Nephron progenitor cell (in vitro differentiated cells): Measurements from ENCODE around the gene SRA1.
A peak's percentile ranks its signal among the peaks of the same experiment; 100 is the strongest.

ENCODE experiments used
- DNase-seq: peaks from one replicate; pipeline ENCODE4 v3.0.0; 2021
- H3K27ac Mint-ChIP-seq: 2 replicates; pipeline ENCODE4 v1.8.0; 2021; ENCODE audit warnings: mild to moderate bottlenecking, moderate library complexity, mixed read lengths
- H3K27me3 Mint-ChIP-seq: 2 replicates; pipeline ENCODE4 v1.8.0; 2021; ENCODE audit warnings: mild to moderate bottlenecking, low read depth, mixed read lengths; ENCODE audit not compliant: poor library complexity
- H3K36me3 Mint-ChIP-seq: 2 replicates; pipeline ENCODE4 v1.8.0; 2021; ENCODE audit warnings: low read depth, mixed read lengths
- H3K4me1 Mint-ChIP-seq: 2 replicates; pipeline ENCODE4 v1.8.0; 2021; ENCODE audit warnings: mixed read lengths
- H3K4me3 Mint-ChIP-seq: 2 replicates; pipeline ENCODE4 v1.8.0; 2021; ENCODE audit warnings: mild to moderate bottlenecking, moderate library complexity, mixed read lengths
- H3K9me3 Mint-ChIP-seq: 2 replicates; pipeline ENCODE4 v1.8.0; 2021; ENCODE audit warnings: mild to moderate bottlenecking, moderate library complexity, mixed read lengths
- TF ChIP-seq, protein P1 (sequence below): fragments of 200-600 bp; sonication (generic); IDR thresholded peaks from 2 replicates; pipeline ENCODE4 v1.5.0; 2021; ENCODE audit warnings: antibody characterized with exemption

Gene SRA1

GRCh38 chr5:140565024-140565779 is 7.9 kb upstream of the SRA1 start:
- Mint-ChIP-seq H3K27me3 (no peaks in the 10 kb centered on the region), H3K36me3 (peaks cover 11% of the 10 kb centered on the region)
- DNase-seq: no peak

GRCh38 chr5:140564196-140565023 is 7.1 kb upstream of the SRA1 start, which contains the start of the genes APBB3 and SLC35A4:
APBB3 (minus strand) TSS chr5:140564598; CDS start chr5:140564245, 353 bp downstream.
SLC35A4 (plus strand) TSS chr5:140564828; CDS start chr5:140567170, 2,342 bp downstream.
- Mint-ChIP-seq H3K4me3 (peak within 1 kb of the TSS; percentile 94), H3K27ac (peak within 1 kb of the TSS; percentile 70), H3K36me3 (peaks cover 11% of the 10 kb centered on the region), H3K9me3 (no peaks in the 10 kb centered on the region), H3K4me1 (peaks cover 34% of the 10 kb centered on the region), H3K27me3 (no peaks in the 10 kb centered on the region)
- DNase-seq: peak; percentile 90
- TF ChIP-seq, protein P1, sequence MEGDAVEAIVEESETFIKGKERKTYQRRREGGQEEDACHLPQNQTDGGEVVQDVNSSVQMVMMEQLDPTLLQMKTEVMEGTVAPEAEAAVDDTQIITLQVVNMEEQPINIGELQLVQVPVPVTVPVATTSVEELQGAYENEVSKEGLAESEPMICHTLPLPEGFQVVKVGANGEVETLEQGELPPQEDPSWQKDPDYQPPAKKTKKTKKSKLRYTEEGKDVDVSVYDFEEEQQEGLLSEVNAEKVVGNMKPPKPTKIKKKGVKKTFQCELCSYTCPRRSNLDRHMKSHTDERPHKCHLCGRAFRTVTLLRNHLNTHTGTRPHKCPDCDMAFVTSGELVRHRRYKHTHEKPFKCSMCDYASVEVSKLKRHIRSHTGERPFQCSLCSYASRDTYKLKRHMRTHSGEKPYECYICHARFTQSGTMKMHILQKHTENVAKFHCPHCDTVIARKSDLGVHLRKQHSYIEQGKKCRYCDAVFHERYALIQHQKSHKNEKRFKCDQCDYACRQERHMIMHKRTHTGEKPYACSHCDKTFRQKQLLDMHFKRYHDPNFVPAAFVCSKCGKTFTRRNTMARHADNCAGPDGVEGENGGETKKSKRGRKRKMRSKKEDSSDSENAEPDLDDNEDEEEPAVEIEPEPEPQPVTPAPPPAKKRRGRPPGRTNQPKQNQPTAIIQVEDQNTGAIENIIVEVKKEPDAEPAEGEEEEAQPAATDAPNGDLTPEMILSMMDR: no peak

More at GRCh38 chr5:140565024-140565779, 7.9 kb upstream of the SRA1 start:
- H3K4me3 Mint-ChIP-seq: peak overlapping the region; percentile 94
- no peaks in the 10 kb centered on the region for H3K9me3 Mint-ChIP-seq
- TF ChIP-seq, protein P1: no peak
- H3K27ac Mint-ChIP-seq: peak overlapping the region; percentile 70
- peaks cover 34% of the 10 kb centered on the region for H3K4me1 Mint-ChIP-seq

- no peaks in the 10 kb centered on the region for H3K27me3 Mint-ChIP-seq
- H3K9me3 Mint-ChIP-seq: no peaks in the 10 kb centered on the region
- peak overlapping the region; percentile 41 for H3K27ac Mint-ChIP-seq
- TF ChIP-seq, protein P1: no peak
- peak overlapping the region; percentile 94 for H3K4me3 Mint-ChIP-seq
- no peak for DNase-seq
- peaks cover 11% of the 10 kb centered on the region for H3K36me3 Mint-ChIP-seq
- H3K4me1 Mint-ChIP-seq: peaks cover 34% of the 10 kb centered on the region
These were observed 6.3 kb upstream of the SRA1 start for GRCh38 chr5:140563596-140563995.

- H3K36me3 Mint-ChIP-seq: peaks cover 5% of the 10 kb centered on the region
- H3K27me3 Mint-ChIP-seq: no peaks in the 10 kb centered on the region
- peaks cover 43% of the 10 kb centered on the region for H3K4me1 Mint-ChIP-seq
- no peak overlapping the region for H3K27ac Mint-ChIP-seq
- DNase-seq: no peak
- TF ChIP-seq, protein P1: no peak
- no peaks in the 10 kb centered on the region for H3K9me3 Mint-ChIP-seq
- H3K4me3 Mint-ChIP-seq: no peak overlapping the region
These were observed 4.7 kb upstream of the SRA1 start for GRCh38 chr5:140561753-140562523.

DNA sequence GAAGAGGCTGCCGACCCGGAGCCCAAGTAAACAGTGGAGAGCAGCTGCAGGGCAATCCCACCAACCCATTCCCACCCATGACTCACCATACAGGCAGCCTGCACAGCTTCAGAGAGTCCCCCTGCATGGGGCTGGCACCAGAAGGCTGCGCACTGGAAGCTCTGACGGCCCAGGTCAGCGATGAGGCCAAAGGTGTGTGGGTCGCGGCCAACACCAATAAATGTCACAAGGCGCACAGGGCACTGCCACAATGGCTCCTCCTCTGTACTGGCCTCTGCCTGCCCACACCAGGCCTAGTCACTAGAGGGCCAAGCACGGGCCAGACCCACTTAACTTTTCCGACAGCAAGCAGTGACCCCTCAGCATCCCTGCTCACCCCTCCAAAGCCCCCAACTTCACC is 3.0 kb upstream of the SRA1 start:
- TF ChIP-seq, protein P1: no peak
- Mint-ChIP-seq H3K27ac (no peak overlapping the region), H3K36me3 (peaks cover 4% of the 10 kb centered on the region), H3K9me3 (no peaks in the 10 kb centered on the region), H3K4me1 (peaks cover 48% of the 10 kb centered on the region), H3K27me3 (no peaks in the 10 kb centered on the region), H3K4me3 (no peak overlapping the region)
- no peak for DNase-seq
